ENCODE measurements around the gene RNF34.

RNF34 gene

GRCh38 chr12:121439715-121440114, 39.8 kb downstream of the RNF34 start:
- no peak for DNase-seq (ENCODE audit: low spot score)

GRCh38 chr12:121440768-121441167, 40.9 kb downstream of the RNF34 start:
- no peak for DNase-seq (ENCODE audit: low spot score)

- no peak for DNase-seq (ENCODE audit: low spot score)
These were observed 41.6 kb downstream of the RNF34 start for GRCh38 chr12:121441555-121441954.

DNA sequence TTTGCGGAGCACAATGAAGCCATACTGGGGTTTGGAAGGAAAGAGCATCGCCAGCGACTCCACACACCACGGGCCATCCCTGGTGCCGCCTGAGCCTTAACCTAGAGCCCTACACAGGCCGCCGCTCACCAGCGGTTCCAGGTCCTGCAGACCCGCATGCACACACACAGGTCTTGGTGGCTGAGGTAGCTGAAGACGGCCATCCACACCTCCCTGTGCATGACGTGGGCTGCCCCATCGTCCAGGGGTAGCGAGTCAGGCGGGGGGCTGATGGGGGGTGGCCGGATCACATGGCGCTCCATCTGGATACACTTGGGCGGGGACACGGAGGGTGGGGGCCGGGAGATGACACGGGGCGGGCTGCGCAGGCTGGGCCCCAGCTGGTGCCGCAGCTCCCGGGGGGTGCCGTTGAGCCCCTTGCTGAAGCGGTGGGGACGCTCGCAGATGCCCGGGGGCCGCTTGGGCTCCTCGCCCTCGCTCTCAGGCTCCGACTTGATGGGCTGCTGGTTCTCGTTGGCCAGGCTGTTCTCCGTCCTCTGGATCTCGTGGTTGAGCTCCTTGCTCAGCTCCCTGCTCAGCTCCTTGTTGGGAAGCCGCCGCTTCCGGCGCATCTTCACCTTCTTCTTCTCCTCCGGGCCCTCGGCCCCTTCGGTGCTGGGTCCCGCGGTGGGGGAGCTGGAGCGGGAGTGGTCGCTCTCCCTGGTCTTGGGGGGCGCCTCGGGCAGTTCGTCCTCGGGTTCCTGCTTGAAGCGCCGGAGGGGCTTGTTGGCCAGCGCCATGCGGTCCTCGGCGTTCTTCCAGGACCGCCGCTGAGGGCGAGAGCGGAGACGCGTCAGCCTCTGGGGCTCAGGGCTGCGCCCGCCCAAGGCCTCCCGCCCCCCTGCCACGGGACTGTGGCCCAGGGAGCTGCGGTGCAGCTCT, 42.4 kb downstream of the RNF34 start:
- DNase-seq (ENCODE audit: low spot score) = no peak

- peak; percentile 89 for DNase-seq (ENCODE audit: low spot score)
These were observed 43.4 kb downstream of the RNF34 start for GRCh38 chr12:121443193-121443870.

- no peak for DNase-seq (ENCODE audit: low spot score)
These were observed 44.3 kb downstream of the RNF34 start for GRCh38 chr12:121443911-121444841.

GRCh38 chr12:121444842-121445202, 44.9 kb downstream of the RNF34 start:
- DNase-seq (ENCODE audit: low spot score) = no peak

GRCh38 chr12:121446750-121447149, 46.8 kb downstream of the RNF34 start:
- DNase-seq (ENCODE audit: low spot score) = no peak

- no peak for DNase-seq (ENCODE audit: low spot score)
These were observed 48.9 kb downstream of the RNF34 start for GRCh38 chr12:121448771-121449315.

DNA sequence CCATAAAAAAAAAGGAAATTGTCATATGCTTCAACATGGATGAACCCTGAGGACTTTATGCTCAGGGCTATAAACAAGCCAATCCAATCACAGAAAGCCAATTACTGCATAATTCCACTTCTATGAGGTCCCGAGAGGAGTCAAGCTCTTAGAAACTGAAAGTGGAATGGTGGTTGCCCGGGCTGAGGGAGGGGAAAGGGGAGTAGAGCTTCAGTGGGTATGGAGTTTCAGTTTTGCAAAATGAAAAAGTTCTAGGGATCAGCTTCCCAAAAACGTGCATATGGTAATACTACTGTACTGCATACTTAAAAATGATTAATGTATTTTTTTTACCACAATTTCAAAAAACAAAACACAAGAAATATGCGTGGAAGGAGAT, 52.0 kb downstream of the RNF34 start:
- no peak for DNase-seq (ENCODE audit: low spot score)

GRCh38 chr12:121452340-121452984, 52.5 kb downstream of the RNF34 start:
- no peak for DNase-seq (ENCODE audit: low spot score)

DNA sequence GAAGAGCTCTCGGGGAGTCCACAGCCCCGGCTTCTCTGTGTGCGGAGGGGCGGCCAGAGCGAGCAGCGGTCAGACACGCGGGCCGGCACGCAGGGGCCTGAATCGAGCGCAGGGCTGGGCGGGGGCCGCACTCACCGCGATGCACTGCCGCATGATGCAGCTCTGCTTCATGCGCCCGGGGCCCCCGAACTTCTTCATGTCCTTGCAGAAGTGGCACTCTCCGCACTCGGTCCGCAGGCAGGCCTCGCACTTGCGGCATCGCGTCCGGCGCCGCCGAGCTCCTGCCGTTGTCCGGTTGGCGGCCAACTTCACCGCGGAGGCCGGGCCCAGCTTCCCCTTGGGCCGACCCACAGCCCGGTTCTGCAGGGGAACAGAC, 53.1 kb downstream of the RNF34 start:
- DNase-seq (ENCODE audit: low spot score) = no peak

- DNase-seq (ENCODE audit: low spot score) = no peak
These were observed 53.7 kb downstream of the RNF34 start for GRCh38 chr12:121453629-121454028.

GRCh38 chr12:121454921-121455320, 55.0 kb downstream of the RNF34 start:
- DNase-seq (ENCODE audit: low spot score) = no peak

DNA sequence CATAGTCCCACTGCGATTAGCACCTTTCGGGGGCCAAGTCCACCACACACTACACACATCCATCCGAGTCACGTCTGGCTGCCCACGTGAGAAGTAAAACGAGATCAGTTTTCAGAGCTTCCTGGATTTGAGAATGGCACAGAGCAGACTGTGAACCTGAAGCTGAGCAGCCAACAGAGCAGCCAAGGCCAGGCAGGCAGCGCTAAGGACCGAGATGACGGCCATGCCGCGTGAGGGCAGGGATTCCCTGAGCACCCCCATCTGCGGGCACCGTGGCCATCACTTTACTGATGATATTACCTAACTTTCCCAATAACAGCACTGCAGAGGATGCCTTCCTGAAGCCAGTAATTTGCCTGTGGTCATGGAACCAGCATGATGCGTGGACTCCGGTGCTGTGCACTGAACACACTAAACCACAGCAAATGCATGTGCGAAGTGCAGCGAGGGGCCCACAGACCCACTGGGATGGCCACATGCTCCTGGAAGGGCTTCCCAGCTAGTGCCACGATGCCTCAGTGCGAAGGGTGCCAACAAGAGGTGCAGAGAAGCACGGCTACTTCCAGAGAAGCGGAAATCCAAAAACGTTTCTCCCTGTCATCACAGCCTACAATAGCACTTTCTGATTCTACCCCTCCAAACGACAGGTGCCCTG, 56.0 kb downstream of the RNF34 start:
- DNase-seq (ENCODE audit: low spot score) = no peak

DNA sequence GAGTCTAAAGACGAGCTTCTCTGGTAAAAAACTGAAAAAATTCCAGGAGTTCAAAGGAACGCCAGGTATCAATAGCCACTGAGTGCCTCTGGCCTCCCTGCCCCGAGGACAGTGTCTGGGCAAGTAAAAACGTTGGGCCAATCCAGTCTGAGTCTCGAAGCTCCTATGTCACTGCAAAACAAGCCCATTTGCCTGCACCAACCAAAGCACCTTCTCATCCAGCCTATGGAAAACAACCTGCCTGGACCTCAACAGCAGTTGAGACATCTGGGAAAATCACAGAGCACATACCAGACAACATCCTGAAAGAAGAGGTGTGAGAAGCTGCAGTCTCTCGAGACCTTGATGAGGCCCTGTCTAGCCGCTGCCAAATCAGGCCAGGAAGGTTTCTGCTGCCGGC, 56.6 kb downstream of the RNF34 start:
- DNase-seq (ENCODE audit: low spot score) = no peak

DNA sequence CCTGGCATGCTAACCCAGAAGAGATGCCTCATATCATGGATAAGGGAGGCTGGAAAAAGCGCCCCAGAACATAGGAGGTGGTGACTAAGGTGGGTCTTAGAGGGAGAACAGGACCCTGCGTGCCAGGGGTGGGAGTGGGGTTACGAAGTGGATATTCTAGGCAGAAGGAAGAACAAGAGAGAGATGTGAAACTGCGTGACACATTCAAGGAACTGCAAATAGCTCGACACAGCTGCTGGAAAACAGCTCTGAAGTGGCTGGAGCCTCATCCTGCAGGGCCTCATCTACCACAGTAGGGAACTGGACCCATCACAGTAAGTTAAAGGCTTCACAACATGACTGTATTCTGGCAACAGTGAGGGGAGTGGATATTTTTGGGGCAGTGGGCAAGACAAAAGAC, 61.1 kb downstream of the RNF34 start:
- no peak for DNase-seq (ENCODE audit: low spot score)

DNA sequence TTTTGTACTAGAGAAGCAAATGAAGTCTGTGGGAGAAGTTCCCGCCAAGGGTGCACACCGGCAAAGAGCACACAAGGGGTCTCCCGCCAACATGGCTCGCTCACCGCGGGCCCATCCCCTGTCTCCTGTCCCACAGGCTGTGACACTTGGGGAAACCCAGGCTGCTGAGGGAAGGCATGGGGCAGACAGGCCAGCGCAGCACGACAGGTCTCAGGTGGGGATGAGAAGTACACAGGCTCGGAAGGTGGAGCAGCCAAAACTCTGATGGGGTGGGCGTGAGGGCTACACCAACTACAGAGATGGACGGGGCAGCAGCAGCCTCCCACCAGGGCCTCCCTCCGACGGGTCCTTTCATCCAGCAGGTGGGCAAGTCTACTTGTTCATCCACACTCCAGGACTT, 64.4 kb downstream of the RNF34 start:
- DNase-seq (ENCODE audit: low spot score) = no peak

DNA sequence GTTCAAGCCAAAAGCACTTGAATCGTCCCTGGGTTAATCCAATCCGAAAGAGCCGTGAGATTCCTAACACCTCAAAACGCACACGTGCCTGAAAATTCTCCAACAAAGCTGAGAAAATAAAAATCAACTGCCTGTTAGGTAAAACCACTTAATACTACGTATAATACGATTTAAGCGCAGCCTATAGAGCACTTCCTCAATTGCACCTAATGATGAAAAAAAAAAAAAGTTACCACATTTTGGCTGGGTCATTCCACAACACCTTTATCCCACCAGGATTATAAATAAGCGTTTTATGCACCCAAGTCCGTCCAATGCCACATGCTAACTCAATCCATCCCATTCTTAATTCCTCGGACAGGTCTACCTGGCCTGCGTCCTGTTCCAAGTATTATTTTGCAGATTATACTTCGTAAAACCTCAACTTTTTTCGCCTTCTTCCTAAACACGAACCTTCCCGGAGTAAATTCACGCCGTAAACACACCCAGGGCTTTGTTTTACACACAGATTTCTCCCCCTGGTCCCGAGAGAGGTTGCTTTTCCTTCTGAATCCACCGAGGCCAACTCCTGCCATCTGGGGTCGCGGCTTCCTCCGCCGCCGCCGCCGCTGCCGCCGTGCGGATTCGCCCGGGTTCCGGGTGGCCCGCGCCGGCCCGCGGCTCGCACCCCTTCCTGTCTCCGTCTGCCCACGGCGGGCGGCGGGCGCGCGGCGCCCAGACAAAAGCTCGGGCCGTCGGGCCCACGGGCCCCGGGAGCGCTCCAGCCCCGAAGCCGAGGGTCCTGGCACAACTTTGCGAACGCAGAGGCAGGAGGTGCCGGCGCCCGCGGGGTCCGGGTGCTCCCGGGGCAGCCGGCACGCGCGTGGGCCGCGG, 66.2 kb downstream of the RNF34 start:
- no peak for DNase-seq (ENCODE audit: low spot score)
